IPS-20b (cell line): Measurements from ENCODE around the gene HOXC6.
"Not testable (repeated sequence)": the region's sequence is repeated elsewhere in the genome, so short reads cannot be mapped to it uniquely, and the experiment has no call there.

Experiments
- H3K27ac ChIP-seq: one replicate; pipeline ENCODE4 v1.5.1; 2013; ENCODE audit warnings: low read length
- H3K27me3 ChIP-seq: 2 replicates; pipeline ENCODE4 v1.6.1; 2013; ENCODE audit warnings: mild to moderate bottlenecking, low read length, inconsistent platforms; ENCODE audit not compliant: insufficient read depth
- H3K36me3 ChIP-seq: 2 replicates; pipeline ENCODE4 v1.6.1; 2013; ENCODE audit warnings: low read depth, mild to moderate bottlenecking, inconsistent platforms, low read length, moderate library complexity; ENCODE audit not compliant: insufficient read depth
- H3K4me1 ChIP-seq: 2 replicates; pipeline ENCODE4 v1.6.1; 2013; ENCODE audit warnings: mild to moderate bottlenecking, control low read depth, inconsistent platforms, low read length, moderate library complexity; ENCODE audit not compliant: insufficient read depth
- H3K4me3 ChIP-seq: 2 replicates; pipeline ENCODE4 v1.5.1; 2013; ENCODE audit warnings: mild to moderate bottlenecking, low read length, inconsistent platforms
- H3K9ac ChIP-seq: 2 replicates; pipeline ENCODE4 v1.6.1; 2013; ENCODE audit warnings: low read depth, mild to moderate bottlenecking, inconsistent platforms, low read length, moderate library complexity
- H3K9me3 ChIP-seq: 2 replicates; pipeline ENCODE4 v1.6.1; 2013; ENCODE audit warnings: mild to moderate bottlenecking, low read depth, low read length, inconsistent platforms; ENCODE audit not compliant: insufficient read depth

The HOXC6 gene

DNA sequence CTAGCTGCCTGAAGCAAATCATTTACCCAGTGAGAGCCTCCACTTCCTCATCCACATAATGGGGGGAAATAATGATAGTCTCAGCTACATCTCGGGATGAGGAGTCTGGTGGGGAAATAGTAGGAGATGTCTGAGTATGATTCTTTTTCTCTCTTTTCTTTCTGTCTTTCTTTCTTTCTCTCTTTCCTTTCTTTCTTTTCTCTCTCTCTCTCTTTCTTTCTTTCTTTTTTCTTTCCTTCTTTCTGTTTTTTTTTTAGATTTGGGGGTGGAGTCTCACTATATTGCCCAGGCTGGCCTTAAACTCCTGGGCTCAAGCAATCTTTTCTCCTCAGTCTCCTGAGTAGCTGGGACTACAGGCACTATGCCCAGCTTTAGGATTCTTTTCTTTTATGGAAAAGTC lies 38.2 kb downstream of the HOXC6 start:
- Histone ChIP-seq H3K4me3 (no peak overlapping the region), H3K27me3 (peaks cover 94% of the 10 kb centered on the region), H3K9ac (no peak overlapping the region), H3K36me3 (no peaks in the 10 kb centered on the region), H3K9me3 (no peaks in the 10 kb centered on the region), H3K27ac (no peak overlapping the region), H3K4me1 (no peaks in the 10 kb centered on the region; the same call in 1 of the 2 replicates)

DNA sequence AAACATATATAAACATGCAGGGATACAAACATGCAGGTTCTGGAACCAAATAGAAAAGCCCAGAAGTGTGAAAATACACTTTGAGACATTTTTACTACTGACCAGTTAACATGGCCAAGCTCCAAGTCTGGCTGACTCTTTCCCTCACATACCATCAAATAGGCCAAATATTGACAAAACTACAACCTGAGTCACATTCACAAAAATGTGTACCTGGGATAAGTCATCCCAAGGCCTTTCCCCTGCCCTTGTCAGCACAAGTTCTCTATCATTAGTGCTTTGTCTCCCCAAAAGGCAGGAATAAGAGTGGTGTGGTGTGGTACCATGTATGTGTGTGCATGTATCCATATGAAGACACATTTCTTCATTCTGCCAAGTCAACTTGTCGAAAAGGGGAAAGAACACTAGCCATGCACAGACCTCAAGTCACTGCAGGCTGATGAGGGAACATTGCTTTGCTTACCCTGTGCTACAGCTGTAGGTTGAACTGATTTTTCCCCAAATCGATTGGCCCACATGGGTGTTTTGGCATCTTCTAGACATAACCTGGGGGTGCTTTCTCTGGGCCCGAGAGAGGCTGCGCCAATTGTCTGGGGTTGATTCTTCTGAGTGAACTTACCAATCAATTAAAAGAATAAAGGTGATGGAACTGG lies 40.3 kb downstream of the HOXC6 start:
- Histone ChIP-seq H3K9me3 (no peaks in the 10 kb centered on the region), H3K4me3 (no peak overlapping the region), H3K27ac (no peak overlapping the region), H3K9ac (no peak overlapping the region), H3K36me3 (no peaks in the 10 kb centered on the region), H3K27me3 (peaks cover 94% of the 10 kb centered on the region), H3K4me1 (no peaks in the 10 kb centered on the region)

DNA sequence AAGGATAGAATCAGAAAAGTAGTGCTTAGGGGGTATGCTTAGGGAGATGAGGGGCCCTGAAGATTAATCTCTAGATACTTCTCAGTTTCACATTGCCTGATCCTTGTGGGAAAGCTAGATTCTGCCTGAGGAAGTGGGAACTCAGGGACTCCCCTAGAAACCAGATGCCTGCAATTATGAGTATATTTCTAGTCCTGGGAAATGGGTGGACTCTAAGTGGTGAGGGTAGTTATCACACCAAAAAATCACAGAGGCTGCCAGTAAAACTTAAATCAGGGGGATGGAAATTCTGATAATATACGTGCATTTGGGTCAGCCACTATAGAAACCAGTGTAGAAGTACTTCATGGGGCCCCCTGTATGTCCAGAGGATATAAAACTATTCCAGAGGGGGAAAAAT lies 43.7 kb downstream of the HOXC6 start:
- no peak overlapping the region for H3K4me3 ChIP-seq
- peaks cover 93% of the 10 kb centered on the region for H3K27me3 ChIP-seq
- no peaks in the 10 kb centered on the region for H3K9me3 ChIP-seq
- no peak overlapping the region for H3K27ac ChIP-seq
- no peak overlapping the region for H3K9ac ChIP-seq
- no peaks in the 10 kb centered on the region for H3K36me3 ChIP-seq
- H3K4me1 ChIP-seq, result peaks cover 14% of the 10 kb centered on the region

DNA sequence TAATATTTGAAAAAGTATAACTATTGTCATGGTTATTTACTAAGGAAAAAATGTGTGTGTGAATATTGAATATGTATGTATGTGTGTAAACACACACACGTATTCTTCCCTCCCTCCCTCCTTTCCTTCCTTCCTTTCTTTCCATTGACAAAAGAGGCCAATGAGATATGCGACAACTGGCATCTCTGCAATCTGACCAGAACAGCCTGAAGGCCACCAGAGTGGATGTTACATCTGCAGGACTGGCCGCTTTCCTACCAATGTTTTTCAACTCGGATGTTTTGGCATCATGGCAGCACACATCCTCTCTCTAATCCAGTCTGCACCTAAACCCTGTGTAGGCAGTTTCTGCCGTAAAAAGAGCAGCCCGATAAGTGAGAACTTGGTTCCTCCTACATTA lies 46.1 kb downstream of the HOXC6 start:
- H3K27ac ChIP-seq, result no peak overlapping the region
- peaks cover 14% of the 10 kb centered on the region for H3K4me1 ChIP-seq
- H3K9ac ChIP-seq, result no peak overlapping the region
- no peak overlapping the region for H3K4me3 ChIP-seq
- peaks cover 98% of the 10 kb centered on the region for H3K27me3 ChIP-seq
- no peaks in the 10 kb centered on the region for H3K36me3 ChIP-seq
- H3K9me3 ChIP-seq, result no peaks in the 10 kb centered on the region

DNA sequence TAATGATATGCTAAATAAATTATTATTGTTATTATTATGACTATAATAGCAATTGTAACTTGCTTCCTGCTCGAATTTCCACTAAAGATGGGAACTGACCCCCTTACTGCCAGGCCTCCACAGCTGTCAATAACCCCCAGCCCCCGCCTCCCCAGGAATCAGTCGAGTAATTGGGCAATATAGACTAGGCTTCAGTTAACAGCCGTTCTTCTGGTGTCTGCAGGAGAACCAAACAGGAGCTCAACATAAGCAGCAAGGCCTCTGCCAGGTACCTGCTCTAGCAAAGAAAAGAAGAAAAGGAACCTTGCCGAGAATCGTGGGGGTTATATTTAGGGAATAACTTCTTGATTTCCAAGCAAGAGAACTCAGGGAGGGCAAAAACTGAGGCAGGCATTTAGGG lies 47.2 kb downstream of the HOXC6 start:
- H3K9me3 ChIP-seq, result no peaks in the 10 kb centered on the region
- H3K36me3 ChIP-seq, result no peaks in the 10 kb centered on the region
- H3K9ac ChIP-seq, result no peak overlapping the region; the same call in 1 of the 2 replicates
- peaks cover 98% of the 10 kb centered on the region for H3K27me3 ChIP-seq
- no peak overlapping the region for H3K27ac ChIP-seq
- peaks cover 14% of the 10 kb centered on the region for H3K4me1 ChIP-seq
- H3K4me3 ChIP-seq, result peak overlapping the region; percentile 45; the same call in 1 of the 2 replicates

DNA sequence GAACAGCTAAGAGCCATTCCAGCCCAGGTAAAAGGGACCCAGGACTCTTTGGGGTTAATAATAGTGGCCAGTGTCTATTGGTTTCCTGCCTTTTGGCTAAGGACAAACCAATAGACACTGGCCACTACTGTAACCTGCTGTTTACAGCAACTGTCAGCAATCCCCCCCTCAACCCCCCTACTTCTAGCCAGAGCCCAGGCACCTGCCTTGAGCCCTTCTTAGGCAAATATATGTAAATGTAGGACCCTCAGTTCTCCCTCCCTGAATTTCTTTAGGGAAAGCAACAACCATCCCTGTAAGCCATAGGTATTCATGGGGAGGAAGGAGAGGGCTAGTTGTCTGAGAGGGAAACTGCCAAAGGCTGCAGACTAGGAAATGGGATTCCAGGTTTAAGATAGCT lies 47.7 kb downstream of the HOXC6 start:
- H3K4me1 ChIP-seq, result peaks cover 14% of the 10 kb centered on the region
- peaks cover 98% of the 10 kb centered on the region for H3K27me3 ChIP-seq
- peak overlapping the region; percentile 45; the same call in 1 of the 2 replicates for H3K4me3 ChIP-seq

DNA sequence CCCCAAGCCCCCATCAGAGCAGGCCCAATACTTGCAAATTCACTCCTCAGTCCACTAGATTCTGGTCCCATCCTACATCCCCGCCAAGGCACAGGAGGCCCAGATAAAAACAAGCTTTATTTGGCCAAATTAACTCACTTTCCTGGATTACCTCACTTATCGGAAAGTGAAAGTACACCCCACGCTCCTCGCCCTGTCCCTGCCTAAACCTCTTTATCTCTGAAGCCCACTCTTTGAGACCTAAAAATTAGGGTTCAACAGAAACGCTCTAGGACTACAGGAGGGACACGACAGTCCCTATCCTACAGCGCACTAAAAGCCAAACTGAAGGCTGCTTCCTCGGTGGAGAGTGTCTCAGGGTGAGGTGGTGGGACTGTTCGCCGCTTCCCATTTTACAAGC lies 49.6 kb downstream of the HOXC6 start:
- H3K9me3 ChIP-seq, H3K27ac ChIP-seq, H3K4me3 ChIP-seq, H3K36me3 ChIP-seq, H3K9ac ChIP-seq: not testable (repeated sequence)
- peaks cover 14% of the 10 kb centered on the region for H3K4me1 ChIP-seq
- H3K27me3 ChIP-seq, result peaks cover 97% of the 10 kb centered on the region

More for the DNA sequence above, 47.7 kb downstream of the HOXC6 start:
- H3K36me3 ChIP-seq, result no peaks in the 10 kb centered on the region
- no peak overlapping the region for H3K27ac ChIP-seq
- no peak overlapping the region for H3K9ac ChIP-seq
- H3K9me3 ChIP-seq, result no peaks in the 10 kb centered on the region

DNA sequence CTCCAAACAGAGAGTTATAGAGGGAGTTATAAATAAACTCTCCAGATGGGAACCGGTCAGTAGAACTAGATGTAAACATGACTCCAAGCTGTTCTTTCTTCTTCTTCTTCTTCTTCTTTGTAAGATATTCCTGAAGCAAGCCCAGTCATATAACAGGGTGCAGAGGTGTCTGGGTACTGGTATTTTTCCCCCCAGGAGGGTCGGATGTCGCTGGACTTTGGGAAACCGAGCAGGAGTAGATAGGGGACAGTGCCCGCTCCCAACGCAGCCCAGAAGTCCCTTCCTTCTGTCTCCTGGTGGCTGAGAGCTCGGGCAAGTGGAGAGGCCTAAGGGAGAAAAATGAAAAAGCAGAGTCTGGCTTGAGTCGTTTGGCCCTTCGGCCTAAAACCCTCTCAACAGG lies 50.9 kb downstream of the HOXC6 start:
- H3K9ac ChIP-seq, H3K36me3 ChIP-seq, H3K27ac ChIP-seq, H3K9me3 ChIP-seq, H3K4me3 ChIP-seq: not testable (repeated sequence)
- Histone ChIP-seq H3K27me3 (peaks cover 97% of the 10 kb centered on the region), H3K4me1 (peaks cover 14% of the 10 kb centered on the region)
